ENCODE results near the gene ADAMTS2.

ADAMTS2 gene

GRCh38 chr5:179207920-179208705 is 137.1 kb downstream of the ADAMTS2 start:
- no peak for DNase-seq

GRCh38 chr5:179207470-179207869 is 137.8 kb downstream of the ADAMTS2 start:
- no peak for DNase-seq

DNA sequence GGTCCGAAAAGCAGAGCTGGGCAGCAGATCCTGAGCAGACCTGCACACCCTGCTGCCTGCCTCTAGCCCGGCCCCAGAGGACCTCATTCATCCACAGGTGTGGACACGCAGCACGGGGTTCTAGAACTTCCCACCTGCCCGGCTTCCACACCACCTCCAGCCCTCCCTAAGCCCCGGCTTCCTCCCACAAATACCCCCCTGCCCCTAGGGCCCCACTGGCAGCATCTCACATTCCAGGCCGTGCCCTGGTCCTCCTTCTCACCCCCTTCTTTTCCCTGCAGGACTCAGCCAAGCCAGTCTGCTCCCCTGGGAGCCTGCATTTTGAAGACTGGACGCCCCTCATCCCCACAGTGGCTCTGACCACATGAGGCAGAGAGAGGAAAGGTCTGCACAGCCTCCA is 138.9 kb downstream of the ADAMTS2 start:
- DNase-seq: no peak

DNA sequence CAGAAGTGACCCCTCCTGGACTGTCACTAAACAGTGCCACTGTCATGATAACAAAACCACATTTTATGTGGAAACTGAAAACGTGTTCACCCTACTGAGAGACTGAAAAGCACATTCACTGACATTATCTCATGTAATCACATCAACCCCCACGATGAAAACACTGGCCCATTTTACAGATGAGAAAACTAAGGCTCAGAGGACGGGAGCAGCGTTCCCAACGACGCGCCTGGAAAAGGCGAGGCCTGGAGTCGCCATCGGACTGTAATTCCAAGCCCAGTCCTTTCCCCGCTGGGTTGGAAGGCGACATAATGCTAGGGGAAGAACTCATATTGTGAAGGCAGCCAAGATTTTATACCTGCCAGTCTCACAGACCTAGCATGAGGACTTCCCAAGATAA is 140.0 kb downstream of the ADAMTS2 start:
- no peak for DNase-seq

DNA sequence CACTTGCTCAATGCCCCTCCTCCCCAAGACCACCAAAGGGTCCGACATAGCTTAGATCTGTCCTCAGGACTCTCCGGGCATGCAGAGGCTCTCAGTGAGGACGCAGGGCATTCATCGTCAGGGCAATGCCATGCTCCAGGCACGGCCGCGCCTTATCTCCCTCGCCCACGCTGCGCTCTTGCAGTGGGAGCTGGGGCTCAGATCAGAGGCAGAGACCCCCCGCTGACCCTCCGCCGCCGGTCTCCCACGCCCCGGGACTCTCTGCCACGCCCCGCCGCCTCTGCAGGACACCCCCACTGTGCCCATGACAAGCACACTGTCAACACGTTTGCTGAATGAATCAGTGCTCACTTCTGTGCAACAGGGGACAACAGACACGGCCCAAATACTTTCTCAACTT is 140.7 kb downstream of the ADAMTS2 start:
- no peak for DNase-seq

- DNase-seq: no peak
Observed at GRCh38 chr5:179203248-179203647, 142.0 kb downstream of the ADAMTS2 start.

- DNase-seq: no peak
Observed at GRCh38 chr5:179201986-179202385, 143.3 kb downstream of the ADAMTS2 start.

GRCh38 chr5:179199246-179199645 is 146.0 kb downstream of the ADAMTS2 start:
- DNase-seq: no peak

- no peak for DNase-seq
Observed at GRCh38 chr5:179198825-179199224, 146.4 kb downstream of the ADAMTS2 start.

GRCh38 chr5:179196405-179197079 is 148.7 kb downstream of the ADAMTS2 start:
- DNase-seq: no peak

GRCh38 chr5:179195561-179196404 is 149.5 kb downstream of the ADAMTS2 start:
- DNase-seq: no peak

DNA sequence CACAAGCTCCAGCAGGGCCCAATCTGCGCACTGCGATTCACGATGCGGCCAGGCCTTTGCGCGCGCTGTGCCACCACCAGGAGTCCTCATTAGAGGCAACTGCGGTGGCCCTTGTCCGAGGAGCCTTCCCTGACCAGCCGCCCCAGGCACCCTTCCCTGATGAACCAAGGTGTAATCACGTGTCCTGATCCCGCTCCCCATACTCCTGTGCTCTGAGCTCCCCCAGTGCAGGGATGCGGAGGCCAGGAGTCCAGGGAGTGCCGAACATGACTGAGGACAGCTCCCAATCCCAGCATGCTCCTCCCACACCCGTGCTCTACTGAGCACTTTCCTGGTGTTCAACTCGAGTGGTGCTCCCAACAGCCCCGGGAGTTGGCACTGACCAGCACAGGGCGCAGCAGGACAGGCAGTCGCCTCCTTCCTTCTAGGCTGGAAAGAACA is 150.3 kb downstream of the ADAMTS2 start:
- no peak for DNase-seq

DNA sequence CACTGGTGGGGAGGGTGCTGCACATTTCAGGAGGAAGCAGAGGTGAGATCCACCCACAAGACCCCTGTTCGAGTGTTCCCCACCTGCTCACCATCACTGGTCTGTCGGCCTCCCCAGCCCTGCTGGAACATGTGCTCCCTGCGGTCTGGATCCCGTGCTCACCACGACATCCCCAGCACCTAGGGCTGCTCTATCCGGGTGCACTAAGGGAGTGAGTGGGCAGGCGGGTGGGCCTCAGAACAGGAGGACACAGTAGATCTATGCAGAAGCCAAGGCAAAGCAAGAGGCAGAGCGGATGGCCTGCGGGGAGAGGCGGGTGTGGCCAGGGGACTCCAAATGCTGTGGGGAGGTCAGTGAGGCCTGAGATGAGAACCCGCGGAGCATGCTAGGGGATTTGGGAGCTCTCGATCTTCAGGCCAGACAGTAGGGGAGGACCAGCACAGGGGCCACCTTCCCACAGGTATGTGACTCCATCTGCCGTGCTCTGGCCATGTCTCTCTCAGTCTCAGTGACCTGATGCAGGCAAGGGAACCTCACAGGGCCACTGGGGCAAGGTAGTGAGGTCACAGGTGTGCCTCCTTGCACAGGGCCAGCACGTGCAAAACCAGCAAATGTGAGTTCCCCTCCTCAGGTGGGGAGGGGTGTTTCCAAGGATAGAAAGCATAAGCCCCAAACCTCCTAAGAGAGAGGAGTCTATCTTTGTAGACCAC is 150.9 kb downstream of the ADAMTS2 start:
- no peak for DNase-seq

GRCh38 chr5:179193746-179194145 is 151.5 kb downstream of the ADAMTS2 start:
- DNase-seq: no peak

DNA sequence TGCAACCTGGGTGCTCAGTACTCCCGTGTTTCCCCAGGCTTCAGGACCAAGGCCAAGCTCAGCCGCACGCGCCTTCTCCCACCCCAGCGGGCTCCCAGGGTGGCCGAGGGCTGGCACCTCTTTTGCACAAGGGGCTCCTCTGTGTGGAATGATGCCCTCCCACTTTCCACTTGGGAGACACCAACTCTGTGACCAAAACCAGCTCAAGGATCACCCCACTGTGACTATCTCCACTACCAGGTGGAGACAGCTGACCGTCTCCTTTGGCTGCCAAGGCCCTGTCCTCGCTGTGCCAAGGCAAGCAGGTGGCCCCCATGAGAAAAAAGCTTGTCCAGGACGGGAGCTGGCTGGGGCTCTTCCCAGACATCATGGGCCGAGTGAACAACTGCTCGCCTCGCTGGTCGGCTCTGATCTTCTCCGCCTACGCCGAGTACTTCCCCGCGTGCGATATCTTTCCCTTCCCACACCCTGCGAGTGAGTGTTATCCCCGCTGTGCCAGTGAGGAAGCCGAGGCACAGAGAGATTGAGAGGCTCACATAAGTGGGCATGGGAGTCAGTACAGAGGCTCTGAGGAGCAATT is 152.3 kb downstream of the ADAMTS2 start:
- DNase-seq: no peak

DNA sequence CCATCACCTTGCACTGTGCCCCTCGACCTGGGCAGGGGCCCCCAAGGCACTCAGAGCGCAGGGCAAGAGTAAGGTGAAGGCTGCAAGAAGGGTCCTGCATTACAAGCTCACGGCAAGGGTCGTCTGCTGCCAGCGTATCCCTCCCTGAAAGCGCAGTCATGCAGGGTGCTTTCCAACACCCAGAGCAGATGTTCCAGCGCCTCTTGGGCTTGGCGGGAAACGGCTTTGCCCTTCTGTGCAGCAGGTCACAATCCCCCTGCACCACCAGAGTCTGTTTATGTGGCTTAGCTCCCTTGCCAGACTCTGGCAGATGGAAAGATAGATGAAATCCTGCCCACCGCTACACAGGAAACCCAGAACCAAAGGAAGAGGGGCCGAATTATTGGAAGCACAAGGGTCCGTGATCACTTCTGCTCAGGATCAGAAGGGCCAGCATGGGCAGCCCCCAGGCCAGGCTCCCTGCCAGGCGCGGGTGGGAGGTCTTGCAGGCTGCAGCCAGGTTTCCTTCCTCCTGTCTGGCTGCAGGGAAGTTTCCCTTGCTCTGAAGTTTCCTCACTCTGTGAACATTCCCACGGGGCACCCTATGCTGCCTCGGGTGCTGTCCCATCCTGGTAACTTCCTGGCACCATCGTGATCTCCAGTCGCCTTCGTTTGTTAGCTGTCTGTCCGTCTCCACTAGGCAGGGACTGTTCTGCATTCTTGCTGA is 152.9 kb downstream of the ADAMTS2 start:
- DNase-seq: no peak

DNA sequence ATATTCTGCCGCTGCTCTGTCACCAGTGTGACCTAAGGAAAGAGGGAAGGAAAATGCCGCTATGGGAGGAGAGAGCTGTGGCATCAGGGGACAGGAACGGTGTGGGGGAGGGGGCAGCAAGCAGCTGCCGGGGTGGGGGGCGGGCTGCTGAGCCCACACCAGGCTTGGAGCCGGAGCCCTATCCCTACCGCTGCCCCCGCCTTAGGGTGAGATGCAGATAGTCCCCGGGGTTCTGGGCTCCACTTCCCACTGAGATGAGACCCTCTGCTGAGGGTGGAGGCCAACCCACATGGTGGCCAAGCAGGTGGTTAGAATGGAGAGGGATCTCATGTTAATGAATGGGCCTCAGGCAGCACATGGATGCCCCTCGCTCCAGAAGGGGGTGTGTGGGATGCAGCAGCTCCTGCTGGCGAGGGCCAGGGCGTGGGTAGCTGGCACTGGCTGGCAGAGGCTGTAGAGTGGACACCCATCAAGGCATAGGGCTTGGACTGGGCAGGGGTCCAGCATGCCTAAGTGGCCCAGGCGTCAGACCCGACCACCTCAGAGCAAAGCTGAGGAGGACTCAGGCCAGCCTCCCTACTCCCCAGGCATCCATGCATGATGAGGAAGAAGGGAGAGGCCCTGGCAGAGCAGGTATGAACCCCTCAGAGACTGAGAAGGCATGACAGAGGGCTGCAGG is 153.6 kb downstream of the ADAMTS2 start:
- no peak for DNase-seq

DNA sequence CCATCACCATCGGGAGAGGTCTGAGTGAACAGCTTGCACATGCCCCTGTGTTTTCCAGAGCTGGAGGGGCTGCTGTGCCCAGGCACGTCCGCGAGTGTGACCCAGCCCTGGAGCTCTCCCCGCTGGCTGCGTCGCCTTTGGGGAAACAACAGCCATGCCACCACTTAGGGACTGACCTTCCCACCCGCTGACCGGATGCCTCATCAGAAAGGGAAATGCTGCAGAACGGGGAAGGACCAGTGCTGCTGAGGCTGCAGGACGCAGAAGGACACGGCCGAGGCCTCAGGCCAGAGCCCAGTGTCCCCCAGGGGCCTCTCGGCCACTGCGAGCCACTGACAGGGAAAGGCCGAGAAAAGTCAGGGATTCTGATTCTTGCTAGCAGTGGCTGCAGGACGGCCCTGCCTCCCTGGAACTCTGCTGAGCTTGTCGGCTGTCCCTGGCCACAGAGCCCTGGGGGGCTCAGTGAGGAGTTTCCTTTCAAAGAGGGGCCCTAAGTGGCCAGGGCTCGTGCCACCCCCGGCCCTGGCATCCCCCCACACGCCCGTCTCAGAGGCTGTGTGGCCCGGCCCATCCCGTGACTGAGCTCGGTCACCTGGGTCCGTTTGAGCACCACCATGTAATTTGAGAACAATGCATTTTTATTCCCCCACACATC is 154.3 kb downstream of the ADAMTS2 start:
- DNase-seq: no peak

- no peak for DNase-seq
Observed at GRCh38 chr5:179188636-179189035, 156.6 kb downstream of the ADAMTS2 start.

GRCh38 chr5:179187681-179188575 is 157.3 kb downstream of the ADAMTS2 start:
- no peak for DNase-seq

Measured in suppressor macrophage treated with lipopolysaccharide for 4 hours (primary cell).